Eye (tissue), 1 donor: ENCODE measurements around the gene ACE.
A peak's percentile ranks its signal among the peaks of the same experiment; 100 is the strongest.

Experiments
- DNase-seq: peaks from one replicate; pipeline ENCODE4 v3.0.0-alpha.2; 2015

ACE gene

DNA sequence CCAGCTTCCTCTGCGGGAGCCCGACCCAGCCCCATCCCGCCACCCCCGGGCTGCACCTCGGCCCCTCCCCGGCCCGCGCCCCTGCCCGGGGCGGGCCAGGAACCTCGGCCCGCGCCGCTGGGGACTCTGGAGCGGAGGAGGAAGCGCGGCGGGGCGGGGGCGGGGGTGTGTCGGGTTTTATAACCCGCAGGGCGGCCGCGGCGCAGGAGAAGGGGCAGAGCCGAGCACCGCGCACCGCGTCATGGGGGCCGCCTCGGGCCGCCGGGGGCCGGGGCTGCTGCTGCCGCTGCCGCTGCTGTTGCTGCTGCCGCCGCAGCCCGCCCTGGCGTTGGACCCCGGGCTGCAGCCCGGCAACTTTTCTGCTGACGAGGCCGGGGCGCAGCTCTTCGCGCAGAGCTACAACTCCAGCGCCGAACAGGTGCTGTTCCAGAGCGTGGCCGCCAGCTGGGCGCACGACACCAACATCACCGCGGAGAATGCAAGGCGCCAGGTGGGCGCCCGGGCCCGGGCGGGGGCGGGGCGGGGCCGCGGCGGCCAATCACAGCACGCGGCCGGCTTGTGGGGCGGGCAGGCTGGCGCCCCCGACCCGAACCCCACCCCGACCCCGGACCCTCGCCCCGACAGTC, at the start of gene ACE:
Gene ACE, plus strand, starts transcription at position 208 of the 626 bp plus-strand sequence. Its CDS starts 34 bp downstream, at position 242.
- peak; percentile 72 for DNase-seq

DNA sequence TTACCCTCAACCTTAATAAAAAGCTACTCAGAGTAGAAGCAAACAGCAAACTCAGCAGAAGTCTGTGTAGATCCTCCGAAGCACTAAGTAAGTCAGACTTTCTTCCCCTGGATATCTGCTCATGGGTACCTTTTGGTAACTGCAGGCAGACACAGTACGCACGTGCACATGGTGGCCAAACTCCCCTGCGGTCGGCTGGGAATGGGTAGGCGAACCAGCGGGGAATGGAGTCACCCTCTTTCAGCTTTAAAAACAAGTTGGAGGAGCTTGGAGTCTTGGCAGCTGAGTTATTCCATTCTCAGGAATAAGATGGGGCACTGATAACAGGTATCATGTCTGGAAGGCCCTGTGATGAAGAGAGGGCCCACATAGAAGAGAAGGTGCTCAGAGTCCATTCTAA, 47.1 kb upstream of the ACE start:
- no peak for DNase-seq

DNA sequence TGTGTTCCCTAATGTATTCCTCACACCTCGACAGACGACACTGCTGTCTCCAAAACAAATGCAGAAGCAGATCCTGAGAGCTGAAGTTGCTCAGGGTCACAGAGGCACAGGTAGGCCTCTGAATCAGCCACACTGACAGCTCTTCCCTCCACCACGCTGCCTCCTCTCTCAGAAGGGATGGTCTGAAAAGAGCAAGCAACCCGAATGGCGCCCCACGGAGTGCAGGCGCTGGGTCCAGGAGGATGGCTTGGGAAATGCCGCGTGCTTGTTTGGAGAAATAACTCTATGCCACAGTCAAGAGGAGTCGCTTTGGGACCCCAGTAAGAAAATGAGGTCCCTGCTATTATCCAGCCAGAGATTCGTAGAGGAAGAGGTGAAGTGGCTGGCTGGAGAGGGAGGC, 46.6 kb upstream of the ACE start:
- DNase-seq = no peak

DNA sequence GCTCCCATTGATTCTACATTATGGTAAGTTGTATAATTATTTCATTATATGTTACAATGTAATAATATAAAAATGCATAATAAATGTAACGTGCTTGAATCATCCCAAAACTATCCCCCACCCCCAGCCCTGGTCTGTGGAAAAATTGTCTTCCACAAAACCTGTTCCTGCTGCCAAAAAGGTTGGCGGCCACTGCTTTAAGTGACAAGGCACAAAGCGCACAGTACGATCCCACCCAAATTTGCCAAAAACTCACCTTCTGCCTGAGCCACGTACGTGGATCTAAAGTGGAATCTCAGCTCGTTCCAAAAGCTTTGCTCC, 45.3 kb upstream of the ACE start:
- DNase-seq = no peak

DNA sequence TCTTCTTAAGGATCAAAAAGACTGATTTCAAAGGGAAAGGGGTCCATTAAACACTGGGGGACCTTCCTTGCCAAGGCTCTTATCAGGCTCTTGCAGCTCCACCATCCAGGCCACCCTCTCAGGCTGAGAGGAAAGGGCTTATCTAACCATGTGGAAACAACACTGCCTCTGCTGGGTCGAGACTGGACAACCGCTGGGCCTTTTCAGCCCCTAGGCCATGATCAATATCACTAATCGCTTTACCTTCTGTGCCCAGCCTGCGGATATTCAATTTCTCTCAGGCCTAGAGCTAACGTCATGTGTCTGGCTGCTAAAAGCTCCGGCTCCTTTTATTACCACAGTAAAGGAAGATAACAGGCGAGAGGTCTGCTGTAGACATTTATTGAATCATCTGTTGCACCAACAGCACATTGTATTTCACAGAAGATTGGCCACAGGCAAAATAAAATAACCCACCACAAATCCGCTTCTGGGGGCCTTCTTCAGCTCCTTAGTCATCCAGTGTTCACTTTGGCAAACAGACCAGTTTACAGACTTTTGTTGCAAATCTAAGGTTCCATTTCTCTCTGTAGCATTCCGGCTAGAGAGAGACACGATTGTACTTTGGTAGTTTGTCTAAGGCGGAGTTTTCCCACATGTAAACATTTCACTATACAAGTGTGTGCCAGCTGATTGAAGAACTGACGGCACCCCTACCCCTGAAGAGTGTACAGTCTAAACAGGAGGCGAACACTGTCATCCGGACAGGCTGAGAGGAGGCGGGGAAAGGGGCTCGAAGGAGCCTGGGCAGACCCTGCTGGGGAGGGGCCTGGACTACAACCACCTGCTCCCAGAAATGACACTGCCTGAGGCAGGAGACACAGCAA, 44.7 kb upstream of the ACE start:
- DNase-seq = peak; percentile 85

DNA sequence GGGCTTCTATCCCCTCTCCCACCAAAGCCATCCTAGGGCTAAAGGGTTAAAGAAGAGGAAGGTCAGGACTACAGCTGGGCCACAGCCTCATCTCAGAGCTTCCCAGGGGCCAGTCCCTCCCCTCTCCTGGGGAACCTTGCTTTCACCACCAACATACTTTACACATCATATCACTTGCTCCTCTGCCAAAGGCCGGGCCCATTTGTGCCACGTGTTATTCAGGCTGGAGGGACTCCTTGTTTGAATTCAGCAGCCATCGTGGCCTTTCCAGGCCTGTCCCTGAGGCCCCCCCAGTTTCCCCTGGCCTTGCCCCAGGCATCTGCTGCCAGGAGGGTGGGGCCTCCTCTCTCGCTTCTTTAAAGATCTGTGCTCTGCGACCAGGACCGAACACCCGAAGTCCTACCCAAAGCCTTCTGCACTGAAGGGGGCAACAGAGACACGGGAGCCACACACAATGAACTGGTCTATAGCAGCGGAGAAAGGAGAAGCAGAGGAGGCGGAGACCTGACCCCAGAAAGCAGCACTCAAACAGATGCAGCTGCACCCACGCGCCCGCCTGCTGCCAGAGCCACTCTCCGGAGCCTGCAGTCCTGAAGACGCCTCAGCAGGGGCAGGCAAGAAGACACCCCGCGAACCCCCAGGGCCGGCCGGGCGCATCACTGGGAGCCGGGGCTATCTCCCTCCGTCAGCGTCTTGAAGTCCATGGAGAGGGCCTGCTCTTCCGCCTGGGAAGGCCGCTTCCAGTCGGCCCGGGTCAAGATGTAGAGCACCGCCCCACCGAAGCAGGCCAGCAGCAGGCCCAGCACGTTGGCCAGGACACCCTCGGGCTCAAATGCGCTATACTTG, 42.9 kb upstream of the ACE start:
- DNase-seq = peak; percentile 41

DNA sequence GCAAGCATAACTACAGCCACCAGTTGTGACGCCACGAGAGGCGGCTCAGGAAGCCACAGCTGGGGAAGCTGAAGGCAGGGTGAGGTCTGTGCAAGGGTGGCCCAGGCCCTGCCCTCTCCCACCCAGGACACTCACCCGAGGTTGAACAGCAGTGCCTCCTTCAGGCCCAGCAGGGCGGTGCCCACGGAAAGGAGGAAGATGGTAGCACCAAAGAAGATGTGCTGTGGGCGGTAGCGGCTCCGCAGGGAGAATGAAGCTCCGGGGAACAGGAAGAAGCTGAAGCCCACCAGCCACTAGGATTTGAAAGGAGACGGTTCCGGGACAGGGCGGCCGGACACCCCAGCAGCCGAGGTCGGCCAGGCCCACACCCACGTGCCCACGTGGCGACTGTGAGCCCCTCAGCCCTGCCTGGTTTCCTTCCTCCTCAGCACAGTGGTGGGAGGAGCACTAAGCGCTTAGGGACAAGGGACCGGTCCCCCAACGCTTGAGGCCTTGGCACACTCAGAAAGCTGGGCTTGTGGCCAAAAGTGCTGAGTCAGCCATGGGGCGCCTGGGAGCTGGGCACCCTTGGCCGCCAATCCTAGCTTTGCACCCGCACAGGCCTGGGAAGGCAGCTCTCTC, 41.8 kb upstream of the ACE start:
- no peak for DNase-seq

DNA sequence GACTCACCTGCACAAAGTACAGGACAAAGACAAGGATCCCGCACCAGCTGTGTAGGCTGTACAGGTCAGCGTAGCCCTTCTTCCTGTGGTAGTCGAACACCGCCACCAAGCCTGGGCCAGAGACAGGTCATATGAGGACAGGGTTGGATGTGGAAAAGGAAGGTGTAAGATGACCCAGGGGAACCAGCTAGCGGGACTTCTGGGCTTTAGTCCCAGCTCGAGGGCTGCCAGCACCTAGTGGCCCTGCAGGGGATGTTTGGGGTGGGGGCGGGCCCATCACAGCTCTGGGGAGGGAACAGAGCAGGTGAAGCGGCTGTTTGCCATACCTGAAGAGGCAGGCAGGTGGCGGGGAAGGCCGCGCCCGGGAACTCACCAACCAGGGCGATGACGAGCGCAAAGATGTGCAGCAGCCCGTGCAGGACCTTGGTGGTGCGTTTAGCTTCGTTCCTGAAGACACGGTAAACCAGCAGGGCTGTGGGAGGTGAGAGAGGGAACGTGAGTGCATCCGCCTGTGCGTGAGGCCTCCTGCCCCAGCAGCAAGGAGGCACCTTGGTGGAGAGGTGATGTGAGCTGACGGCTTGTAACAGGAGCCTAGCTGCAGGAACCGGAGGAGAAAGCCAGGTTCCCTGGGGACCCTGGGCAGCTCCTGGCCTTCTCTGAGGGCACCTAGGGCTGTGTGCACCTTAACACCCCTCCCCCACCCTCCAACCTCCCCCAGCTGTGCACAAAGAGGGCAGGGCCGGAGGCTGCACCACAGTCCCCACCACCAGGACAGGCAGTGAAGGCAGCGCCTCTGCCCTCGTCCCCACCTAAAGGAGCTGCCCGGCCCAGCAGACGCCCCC, 41.0 kb upstream of the ACE start:
- no peak for DNase-seq

DNA sequence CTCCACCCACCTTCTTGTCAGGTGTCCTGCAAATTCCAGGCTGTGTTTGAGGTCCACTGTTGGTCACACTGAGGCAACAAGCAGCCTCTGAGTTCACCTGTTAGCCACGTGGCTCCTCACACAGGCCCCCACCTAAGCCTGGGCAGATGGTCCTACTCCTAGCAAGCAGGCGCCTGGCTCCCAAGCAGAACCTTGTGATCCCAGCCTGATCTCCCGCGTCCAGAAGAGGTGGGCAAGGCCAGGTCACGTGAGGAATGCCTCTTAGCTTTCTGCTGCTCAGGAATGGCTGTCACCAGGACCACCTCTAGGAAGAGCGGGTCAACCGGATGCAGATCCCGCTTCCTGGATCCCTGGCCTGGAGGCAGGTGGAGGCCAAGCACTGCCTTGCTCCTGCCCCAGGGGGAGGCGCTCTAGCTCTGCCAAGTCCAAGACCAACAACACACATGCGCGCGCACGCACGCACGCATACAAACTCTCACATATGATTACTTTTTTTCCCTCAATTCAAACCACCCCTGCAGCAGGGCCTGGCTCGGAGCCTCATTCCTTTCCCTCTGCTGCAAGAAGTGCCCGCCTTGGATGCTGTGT, 40.2 kb upstream of the ACE start:
- DNase-seq = no peak

DNA sequence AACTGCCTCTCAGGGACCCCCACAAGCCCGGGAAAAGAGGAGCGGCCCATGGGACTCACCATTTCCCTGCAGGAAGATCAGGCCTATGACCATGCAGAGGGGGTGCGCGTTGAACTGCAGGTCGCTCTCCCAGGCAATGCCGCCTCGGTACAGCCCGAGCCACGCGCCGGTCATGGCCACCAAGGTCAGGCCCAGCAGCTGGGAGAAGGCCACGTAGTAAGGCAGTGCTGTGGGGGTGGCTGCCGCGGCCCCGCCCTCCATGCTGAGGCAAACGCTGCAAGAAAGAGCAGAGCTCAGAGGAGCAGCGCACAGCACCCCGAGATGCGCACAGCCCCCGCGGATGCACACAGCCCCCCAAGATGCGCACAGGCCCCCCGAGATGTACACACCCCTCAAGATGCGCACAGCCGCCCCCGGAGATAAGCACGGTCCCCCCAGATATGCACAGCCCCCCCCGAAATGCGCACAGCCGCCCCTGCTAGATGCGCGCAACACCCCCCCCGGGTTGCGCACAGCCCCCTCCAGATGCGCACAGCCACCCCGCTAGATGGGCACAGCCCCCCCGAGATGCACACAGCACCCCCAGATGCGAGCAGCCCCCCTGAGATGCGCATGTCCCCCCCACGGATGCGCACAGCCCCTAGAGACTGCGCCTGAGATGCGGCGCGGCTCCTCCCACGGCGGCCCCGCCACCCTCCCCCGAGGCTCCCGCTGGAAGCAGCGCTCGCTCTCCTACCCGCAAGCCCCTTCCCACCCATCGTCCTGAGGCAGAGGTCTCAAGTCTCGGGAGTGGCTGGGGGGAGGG, 39.4 kb upstream of the ACE start:
- DNase-seq = no peak

DNA sequence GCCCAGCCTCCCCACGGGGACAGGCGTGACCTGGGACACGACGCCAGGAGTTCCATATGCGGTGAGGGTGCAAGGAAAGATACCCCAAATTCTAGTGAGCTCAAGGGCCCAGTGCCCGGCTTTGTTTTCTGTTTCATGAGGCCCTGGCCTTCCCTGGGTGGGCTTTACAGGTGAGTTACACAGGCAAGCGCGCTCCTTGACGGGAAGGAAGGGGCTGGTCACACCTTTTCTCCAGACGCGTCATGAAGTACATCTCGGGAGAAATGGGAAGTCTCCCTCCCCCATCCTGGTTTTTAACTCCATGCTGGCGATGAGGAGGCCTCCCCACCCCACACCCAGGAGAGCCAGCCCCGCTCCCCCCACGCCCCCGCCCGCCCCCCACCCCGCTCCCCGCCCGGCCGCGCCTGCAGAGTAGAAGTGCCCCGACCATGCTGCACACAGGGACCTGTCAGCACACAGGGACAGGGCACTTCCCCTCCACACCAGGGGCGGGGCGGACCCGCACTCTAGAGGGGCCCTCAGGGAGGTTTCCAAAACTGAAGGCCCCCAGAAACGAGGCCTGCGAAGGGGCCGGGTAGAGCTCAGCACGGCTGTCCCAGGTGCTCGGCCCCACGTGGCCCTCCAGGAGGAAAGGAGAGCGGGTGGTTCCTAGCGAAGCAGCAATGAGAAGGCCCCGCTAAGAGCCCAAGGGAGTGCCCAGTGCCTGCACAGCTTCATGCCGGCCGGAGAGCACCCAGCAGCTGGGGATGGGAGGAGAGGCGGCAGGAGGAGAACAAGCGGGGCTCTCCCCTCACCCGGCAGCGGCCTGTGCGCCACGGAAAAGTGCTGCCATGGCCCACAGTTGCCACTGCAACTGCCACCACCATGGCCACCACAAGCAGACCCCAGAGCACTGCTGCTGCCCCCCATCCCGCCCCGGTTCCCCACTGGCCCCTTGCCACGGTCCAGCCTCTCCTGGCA, 38.5 kb upstream of the ACE start:
- DNase-seq = no peak

DNA sequence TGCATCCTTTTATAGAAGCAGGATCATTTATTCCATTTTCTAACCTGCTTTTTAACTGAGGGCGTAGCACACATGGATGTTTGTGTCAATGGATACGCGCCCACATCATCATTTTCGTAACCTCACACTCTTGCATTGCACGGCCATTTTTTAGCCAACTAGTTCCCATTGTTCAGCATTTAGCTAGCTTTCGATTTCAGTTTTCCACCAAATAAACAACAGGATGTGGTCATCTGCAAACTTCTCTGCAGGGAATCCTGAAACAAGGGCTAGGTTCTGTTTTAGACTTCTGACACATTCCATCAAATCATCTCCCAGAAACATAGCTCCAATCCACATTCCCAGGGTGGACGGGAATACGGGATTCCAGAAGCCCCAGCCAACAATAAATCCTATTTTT, 37.2 kb upstream of the ACE start:
- DNase-seq = peak; percentile 30

DNA sequence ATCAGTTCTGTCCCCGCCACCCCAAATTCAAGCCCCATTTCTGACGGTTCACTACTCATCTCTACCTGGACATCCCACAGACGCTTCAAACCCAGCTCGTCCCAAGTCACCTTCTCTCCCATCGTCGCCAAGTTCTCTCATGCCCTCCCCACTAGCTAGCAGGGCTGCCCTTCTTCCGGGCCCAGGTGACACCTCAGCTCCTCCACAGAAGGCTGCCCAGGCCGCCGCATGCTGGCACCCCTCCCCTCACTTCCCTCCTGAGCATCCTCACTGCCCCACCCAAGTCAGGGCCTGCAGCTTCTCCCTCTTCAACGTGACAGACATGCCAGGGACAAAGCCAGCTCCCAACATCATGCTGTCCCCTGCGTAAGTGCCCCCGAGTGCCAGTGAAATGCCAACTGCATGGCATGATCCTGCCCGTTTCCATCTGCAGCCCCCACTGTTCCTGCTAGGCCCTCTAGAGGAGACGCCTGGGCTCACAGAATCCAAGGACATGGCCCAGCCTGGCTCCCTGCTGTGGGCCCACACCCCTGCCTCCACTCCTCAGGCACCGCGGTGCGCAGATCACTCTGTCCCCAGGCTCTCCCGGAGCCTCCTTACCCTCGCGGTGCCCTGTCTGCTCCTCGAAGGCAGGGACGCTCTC, 36.6 kb upstream of the ACE start:
- DNase-seq = peak; percentile 17

DNA sequence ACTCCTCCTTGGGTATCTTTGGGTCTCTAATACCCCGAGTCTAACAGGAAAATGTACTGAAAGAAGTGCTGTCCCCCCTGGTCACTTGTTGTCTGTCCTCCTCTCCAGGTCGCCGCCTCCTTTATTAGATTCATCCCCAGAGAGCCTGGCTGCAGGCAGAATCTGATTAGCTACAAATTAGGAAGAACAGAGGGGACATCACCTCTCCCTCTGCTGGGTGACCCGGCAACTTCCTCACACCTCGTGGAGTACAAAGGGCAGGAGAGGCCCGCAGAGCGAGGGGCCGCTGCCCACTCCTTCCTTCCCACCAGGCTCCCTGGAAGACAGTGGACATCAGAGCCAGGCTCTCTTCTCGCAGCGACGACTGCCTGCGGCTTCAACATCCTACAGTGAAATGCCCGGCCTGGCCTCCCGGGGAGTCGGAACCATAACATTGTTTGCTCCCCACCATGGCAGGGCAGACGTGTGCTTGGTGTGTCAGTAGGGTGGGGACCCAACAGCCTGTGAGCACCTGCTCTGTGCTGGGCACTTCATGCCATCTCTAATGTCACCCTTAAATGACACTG, 36.0 kb upstream of the ACE start:
- DNase-seq = no peak

DNA sequence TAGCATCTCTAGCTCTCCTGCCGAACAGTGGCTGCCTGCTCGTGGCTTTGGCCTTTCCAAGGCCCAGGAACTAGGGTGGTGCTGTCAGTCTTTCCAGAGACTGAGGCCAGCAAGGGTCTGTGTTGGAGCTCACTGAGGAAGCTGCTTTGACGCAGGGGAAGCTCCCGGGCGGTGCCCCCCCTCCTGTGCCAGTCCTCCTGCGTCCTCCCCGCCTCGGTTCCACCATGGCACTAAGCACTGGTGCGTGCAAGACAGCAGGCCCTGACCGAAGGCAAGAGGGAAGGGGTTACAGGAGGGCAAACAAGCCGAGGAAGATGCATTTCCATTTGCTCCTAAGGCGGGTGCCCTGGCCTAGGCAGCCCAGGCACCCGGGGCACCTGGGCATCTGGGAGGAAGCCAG, 35.2 kb upstream of the ACE start:
- DNase-seq = no peak

DNA sequence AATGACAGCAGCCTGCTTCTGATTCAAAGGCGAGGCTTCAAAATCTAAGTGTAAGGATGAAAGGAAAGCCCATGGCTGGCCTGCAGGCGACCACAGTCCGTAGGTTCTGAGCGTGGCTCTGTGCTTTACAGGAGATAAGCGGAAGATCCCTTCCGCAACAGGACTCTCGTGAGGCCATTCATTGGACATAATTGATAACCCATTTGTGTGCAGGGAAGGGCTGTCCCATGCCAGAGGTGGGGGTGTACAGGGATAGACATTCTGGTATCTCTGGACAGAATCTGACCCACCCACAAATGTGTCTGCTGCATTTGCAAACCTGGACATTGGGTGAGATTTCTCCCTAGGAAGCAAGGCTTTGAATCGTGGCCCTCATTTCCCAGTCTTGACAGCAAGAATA, 34.8 kb upstream of the ACE start:
- DNase-seq = no peak

DNA sequence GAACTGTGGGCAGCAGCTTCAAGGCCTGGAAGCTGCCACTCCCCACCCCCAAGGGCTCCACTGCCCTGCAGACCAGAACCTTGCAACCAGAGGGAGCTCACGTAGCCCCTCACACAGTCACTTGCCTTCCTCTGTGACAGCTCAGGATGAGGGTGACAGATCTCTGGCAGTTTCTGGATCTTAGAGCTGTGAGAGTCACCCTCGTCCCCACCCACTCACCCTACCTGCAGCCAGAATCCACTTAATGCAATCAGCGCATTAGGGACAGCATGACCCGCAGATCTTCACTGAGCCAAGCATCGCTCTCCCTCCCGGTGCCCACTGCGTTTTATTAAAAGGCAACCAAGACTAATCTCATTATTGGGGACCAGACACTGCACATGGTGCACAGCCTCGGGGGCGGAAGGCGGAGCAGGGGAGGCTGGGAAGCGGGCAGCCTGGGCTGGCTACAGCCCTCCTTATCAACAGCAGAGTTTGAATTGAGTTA, 34.3 kb upstream of the ACE start:
- DNase-seq = peak; percentile 60

DNA sequence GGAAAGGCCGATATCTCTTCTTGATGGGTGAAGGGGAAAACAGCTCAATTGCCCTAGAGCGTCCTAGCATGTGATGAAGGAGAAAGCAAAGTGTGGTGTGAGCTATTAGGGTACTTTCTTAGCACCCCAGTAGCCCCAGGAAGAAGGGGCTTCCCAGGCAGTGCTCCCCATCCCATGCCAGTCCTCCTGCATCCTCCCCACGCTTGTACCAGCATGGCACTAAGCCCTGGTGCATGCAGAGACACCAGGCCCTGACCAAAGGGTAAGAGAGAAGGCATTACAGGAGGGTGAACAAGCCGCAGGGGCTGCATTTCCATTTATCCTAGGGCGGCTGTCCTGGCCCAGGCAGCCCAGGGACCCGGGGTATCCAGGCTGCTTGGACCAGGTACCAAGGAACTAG, 33.8 kb upstream of the ACE start:
- DNase-seq = no peak

DNA sequence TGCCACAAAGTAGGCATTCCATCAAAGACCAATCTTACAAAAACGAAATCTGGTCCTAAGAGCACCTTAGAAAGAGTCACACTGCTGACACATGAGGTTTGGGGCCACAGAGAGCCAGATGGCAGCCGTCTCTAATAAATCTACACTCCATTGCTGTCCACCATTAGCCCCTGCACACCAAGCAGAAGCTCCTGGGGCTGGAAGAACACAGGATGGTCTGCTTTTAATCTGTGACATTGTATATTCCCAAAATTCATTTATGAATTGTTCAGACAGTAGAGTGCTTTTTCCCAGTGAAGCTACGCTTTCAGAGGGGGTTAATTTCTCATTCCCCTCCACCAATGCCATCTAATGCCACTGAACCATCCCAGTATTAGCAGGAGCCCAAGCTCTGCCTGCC, 32.4 kb upstream of the ACE start:
- DNase-seq = no peak
